Middle frontal gyrus (tissue), 1 donor: ENCODE data around the gene PIGB.
A peak's percentile ranks its signal among the peaks of the same experiment; 100 is the strongest.
"Not testable (repeated sequence)": the region's sequence is repeated elsewhere in the genome, so short reads cannot be mapped to it uniquely, and the experiment has no call there.

ENCODE experiments used
- DNase-seq: peaks from one replicate; pipeline ENCODE4 v3.0.0-alpha.2; 2015; ENCODE audit warnings: low spot score; ENCODE audit errors: extremely low spot score

PIGB gene

GRCh38 chr15:55297315-55297714 is 21.7 kb upstream of the PIGB start:
- DNase-seq, result no peak

DNA sequence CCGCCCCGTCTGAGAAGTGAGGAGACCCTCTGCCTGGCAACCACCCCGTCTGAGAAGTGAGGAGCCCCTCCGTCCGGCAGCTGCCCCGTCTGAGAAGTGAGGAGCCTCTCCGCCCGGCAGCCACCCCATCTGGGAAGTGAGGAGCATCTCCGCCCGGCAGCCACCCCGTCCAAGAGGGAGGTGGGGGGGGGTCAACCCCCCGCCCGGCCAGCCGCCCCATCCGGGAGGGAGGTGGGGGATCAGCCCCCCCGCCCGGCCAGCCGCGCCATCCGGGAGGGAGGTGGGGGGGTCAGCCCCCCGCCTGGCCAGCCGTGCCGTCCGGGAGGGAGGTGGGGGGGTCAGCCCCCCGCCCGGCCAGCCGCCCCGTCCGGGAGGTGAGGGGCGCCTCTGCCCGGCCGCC is 16.2 kb upstream of the PIGB start:
- DNase-seq, result not testable (repeated sequence)

DNA sequence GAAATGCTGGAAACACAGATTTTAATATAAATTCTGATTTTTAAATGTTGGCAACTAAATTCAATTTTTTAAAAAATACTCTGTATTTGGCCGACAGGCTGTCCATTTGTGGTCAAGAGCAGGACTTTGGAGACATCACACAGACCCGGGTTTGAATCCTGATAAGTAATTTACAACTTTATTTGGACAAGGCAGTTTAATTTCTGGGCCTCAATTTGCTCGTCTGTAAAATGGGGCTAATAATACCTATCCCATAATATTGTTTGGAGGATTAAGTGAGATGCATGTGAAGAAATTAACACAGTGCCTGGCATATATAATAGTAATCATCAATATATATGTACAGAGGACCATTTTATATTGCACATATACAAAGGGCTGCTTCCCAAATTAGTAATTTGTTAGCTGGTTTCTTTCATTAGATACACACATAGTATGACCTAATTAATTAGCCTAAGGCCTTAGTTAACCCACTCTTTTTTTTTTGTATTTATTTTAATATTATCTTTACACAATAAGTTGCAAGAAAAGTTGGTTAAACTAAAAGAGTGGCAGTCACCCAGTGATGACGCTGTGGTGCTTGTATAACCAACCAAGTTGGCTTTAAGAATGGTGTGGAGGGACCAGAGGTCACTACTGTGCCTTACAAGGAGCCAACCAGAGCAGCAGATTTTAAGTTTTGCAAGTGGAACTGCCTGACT is 665 bp downstream of the PIGB start:
- DNase-seq, result no peak

DNA sequence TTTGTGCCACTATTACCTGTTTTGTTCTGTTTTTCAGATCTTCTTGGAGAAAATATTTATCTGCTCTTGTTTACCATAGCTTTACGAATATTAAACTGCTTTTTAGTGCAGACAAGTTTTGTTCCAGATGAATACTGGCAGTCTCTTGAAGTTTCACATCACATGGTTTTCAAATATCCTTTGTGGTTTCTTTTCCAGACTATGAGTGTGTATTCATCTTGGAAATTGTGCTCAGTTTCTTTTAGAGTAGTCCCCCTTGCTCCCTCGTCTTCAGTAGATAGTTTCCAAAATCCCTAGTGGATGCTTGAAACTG is 1.2 kb downstream of the PIGB start:
- DNase-seq, result no peak

- DNase-seq, result no peak
Observed at GRCh38 chr15:55320963-55321362, 1.9 kb downstream of the PIGB start.

DNA sequence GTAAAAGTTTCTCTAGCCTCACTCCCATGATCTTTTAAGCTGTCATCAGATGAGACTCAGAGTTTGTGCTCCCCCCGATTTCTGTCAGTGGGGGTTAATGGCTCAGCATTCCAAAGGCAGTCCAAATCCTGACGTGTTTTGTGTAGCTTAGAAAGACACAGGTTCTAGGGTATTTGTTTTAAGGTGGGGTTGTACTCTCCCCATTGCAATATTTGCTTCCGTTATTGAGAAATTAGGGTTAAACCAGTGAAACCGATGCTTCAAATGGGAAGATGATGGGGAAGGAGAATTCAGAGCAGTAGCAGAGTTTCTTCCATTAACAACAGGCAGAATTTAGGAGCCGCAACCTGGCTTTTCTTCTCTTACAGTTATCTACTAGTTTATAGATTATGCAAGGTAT is 3.4 kb downstream of the PIGB start:
- DNase-seq, result no peak

DNA sequence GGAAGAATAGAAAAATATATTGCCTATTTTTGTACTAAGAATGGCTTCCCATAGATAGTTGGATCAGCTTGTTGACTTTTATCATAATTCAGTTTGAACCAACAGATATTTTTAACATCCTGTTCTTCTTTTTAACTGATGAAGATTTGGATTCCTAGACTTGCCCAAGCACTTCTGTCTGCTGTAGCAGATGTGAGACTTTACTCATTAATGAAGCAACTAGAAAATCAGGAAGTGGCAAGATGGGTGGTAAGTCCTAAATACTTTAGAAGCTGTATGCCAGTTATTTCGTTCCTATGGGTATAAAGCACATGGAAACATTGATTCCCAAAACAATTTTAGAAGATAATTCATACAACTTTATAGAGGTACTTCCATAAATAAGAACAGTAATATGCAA is 8.4 kb downstream of the PIGB start:
- no peak for DNase-seq

GRCh38 chr15:55334371-55334770 is 15.3 kb downstream of the PIGB start:
- no peak for DNase-seq

- DNase-seq, result no peak
Observed at GRCh38 chr15:55334997-55335396, 16.0 kb downstream of the PIGB start.

DNA sequence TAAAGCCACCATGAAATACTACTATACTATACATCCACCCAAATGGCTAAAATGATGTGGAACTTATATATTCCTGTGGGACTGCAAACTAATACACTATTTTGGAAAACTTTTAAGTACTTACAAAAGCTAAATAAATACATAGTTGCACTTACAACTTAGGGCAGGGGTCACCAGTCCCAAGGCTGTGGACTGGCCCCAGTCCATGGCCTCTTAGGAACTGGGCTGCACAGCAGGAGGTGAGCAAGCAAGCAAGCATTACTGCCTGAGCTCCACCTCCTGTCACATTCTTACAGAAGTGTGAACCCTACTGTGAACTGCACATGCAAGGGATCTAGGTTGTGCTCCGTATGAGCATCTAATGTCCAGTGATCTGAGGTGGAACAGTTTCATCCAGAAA is 18.1 kb downstream of the PIGB start:
- no peak for DNase-seq

DNA sequence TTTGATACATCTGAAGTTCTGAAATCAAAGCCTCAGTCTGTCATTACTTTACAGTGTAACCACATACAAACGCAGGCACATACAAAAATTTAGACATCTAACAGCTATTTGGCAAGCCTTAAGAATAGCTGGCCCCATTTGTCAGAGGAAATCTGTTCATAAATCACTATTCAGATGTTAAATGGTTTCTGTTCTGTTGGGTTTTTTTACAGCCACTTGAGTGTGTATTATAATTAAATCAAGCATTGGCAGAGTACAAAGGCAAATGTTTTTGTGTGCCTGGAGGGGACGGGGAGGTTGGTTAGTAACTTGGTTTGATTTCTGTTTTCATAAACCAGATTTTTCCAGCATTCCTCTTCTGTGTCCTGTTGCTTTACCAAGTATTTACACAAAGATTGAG is 24.1 kb downstream of the PIGB start:
- no peak for DNase-seq

GRCh38 chr15:55344206-55344605 is 25.2 kb downstream of the PIGB start:
- no peak for DNase-seq

GRCh38 chr15:55348281-55348778 is 29.3 kb downstream of the PIGB start:
- DNase-seq, result no peak

DNA sequence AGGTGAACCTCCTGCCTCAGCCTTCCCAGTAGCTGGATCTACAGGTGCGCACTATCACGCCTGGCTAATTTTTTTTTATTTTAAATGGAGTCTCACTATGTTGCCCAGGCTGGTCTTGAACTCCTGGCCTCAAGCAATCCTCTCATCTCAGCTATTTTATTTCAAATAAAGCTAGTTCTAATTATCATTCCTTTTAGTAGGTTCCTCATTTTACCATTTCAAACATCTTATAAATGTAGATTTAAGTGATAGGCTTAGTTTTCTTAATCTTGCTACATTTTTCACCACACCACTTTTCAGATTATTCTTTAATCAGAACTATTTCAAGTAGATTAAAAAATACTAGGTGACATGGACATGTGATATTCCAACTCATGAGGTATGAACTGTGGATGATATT is 30.3 kb downstream of the PIGB start:
- DNase-seq, result no peak

DNA sequence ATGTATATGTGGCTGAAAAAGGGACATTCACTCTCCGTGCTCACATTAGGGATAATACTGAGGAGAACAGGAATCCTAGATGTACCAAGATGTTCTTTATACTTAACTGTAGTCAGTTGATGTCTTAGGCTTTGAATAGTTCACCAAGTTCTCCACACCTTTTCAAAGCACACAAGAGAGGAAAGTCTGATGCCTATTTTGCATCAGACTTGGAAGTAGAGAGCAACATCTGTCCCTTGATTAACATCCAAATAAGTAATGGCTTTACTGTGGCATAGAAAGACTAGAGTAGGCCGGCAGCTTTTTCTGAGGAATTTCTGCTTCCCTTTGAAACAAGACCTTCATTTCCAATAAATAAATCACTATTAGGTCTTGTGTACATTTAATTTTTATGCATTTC is 34.0 kb downstream of the PIGB start:
- no peak for DNase-seq

DNA sequence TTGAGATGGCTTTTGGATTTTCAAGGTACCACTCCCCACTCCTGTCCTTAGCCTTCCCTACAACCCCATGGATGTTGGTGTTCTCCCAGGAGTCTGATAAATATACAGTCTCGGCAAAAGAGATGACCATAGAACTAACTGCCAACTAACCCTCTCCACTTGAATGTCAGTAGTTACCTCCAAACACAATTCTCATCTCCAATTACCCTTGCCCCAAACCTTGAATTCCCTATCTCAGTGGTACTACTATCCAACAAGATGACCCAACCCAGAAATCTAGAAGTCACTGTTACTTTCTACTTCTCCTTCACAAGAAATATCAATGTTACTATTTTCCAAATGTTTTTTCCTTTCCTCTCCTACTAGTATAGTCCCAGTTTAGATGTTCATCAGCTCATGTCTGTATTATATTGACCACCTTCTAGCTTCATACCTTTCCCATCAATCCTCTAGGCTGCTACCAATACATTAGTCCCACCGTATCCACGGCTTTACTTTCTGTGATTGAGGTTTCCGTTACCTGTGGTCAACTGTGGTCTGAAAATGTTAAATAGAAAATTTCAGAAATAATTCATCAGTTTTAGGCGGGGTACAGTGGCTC is 38.1 kb downstream of the PIGB start:
- no peak for DNase-seq

GRCh38 chr15:55357774-55358173 is 38.8 kb downstream of the PIGB start:
- no peak for DNase-seq

DNA sequence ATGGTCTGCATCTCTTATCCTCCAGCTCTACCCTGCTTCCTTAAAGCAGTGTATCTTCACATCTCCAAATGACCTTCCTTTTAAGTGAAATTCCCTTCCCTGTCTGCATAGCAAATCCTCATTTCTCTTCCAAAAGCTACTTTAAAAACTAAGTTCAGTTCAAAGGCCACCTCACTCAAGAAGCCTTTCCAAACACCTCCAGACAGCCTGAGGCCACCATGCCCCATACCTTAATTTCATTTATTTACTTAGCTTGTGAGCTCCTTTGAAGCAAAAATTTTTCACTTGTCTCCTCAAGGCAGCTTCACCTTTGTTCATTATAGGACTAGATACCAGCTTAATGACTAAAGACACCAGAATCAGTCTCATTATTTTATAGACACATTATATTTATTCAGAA is 39.4 kb downstream of the PIGB start:
- DNase-seq, result no peak

GRCh38 chr15:55360256-55360655 is 41.2 kb downstream of the PIGB start:
- peak; percentile 6 for DNase-seq

DNA sequence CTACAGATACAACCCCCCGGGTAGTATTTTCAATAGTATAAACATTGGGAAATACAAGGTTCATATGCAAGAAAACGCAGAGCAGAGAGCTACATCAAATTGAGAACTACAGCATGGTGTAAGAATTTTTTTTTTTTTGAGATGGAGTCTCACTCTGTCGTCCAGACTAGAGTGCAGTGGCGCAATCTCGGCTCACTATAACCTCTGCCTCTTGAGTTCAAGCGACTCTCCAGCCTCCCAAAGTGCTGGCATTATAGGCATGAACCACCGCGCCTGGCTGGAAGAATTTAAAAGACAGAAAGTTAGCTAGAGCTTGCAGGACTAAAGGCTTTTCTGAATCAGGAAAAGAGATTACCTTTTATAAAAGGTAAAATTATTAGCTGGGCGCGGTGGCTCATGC is 42.0 kb downstream of the PIGB start:
- DNase-seq, result no peak

DNA sequence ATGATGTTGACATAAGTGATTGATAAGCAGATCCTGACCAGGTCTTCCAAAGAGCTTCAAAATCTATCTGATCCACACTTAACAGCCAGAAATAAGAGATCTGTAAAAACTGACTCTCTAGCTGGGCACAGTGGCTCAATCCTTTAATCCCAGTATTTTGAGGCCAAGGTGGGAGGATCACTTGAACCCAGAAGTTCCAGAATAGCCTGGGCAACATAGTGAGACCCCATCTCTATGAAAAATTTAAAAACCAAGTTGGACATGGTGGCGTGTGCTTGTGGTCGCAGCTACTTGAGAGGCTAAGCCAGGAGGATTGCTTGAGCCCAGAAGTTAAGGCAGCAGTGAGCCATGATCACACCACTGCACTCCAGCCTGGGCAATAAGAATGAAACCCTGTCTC is 43.6 kb downstream of the PIGB start:
- DNase-seq, result no peak

- DNase-seq, result no peak
Observed at GRCh38 chr15:55366981-55367380, 48.0 kb downstream of the PIGB start.

- no peak for DNase-seq
Observed at GRCh38 chr15:55372701-55373440, 53.8 kb downstream of the PIGB start.
